Measurements from ENCODE around the gene LSAMP. TPM values are rescaled to one million over a fixed set of nuclear protein-coding genes. Genes with fewer than 3 reads are reported as not detected.

LSAMP gene
- total RNA-seq, 1 experiment from 2014 or later, result 3.1 TPM

- ChIA-PET CTCF (no interaction called here), POLR2A (no interaction called here)
- Histone ChIP-seq H3K27me3 (ENCODE audit: control insufficient read depth, insufficient read depth, low read length) (no peaks in the 10 kb centered on the region), H3K4me3 (ENCODE audit: low read depth in 2 of 2, low read length in 2 of 2) (no peak overlapping the region), H3K4me1 (ENCODE audit: control insufficient read depth, insufficient read depth, low read length) (no peaks in the 10 kb centered on the region), H3K9me3 (ENCODE audit: control insufficient read depth, insufficient read depth, low read depth, low read length) (no peaks in the 10 kb centered on the region), H3K27ac (ENCODE audit: low read length) (no peak overlapping the region), H3K36me3 (ENCODE audit: control insufficient read depth, insufficient read depth, low read length) (no peaks in the 10 kb centered on the region)
- TF ChIP-seq, protein P1, sequence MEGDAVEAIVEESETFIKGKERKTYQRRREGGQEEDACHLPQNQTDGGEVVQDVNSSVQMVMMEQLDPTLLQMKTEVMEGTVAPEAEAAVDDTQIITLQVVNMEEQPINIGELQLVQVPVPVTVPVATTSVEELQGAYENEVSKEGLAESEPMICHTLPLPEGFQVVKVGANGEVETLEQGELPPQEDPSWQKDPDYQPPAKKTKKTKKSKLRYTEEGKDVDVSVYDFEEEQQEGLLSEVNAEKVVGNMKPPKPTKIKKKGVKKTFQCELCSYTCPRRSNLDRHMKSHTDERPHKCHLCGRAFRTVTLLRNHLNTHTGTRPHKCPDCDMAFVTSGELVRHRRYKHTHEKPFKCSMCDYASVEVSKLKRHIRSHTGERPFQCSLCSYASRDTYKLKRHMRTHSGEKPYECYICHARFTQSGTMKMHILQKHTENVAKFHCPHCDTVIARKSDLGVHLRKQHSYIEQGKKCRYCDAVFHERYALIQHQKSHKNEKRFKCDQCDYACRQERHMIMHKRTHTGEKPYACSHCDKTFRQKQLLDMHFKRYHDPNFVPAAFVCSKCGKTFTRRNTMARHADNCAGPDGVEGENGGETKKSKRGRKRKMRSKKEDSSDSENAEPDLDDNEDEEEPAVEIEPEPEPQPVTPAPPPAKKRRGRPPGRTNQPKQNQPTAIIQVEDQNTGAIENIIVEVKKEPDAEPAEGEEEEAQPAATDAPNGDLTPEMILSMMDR (IDR thresholded peaks at IDR 0.05), result no peak
- no peak for TF ChIP-seq POLR2AphosphoS5 (IDR thresholded peaks at IDR 0.05; ENCODE audit: low read depth, low read length)
- TF ChIP-seq, protein P2, sequence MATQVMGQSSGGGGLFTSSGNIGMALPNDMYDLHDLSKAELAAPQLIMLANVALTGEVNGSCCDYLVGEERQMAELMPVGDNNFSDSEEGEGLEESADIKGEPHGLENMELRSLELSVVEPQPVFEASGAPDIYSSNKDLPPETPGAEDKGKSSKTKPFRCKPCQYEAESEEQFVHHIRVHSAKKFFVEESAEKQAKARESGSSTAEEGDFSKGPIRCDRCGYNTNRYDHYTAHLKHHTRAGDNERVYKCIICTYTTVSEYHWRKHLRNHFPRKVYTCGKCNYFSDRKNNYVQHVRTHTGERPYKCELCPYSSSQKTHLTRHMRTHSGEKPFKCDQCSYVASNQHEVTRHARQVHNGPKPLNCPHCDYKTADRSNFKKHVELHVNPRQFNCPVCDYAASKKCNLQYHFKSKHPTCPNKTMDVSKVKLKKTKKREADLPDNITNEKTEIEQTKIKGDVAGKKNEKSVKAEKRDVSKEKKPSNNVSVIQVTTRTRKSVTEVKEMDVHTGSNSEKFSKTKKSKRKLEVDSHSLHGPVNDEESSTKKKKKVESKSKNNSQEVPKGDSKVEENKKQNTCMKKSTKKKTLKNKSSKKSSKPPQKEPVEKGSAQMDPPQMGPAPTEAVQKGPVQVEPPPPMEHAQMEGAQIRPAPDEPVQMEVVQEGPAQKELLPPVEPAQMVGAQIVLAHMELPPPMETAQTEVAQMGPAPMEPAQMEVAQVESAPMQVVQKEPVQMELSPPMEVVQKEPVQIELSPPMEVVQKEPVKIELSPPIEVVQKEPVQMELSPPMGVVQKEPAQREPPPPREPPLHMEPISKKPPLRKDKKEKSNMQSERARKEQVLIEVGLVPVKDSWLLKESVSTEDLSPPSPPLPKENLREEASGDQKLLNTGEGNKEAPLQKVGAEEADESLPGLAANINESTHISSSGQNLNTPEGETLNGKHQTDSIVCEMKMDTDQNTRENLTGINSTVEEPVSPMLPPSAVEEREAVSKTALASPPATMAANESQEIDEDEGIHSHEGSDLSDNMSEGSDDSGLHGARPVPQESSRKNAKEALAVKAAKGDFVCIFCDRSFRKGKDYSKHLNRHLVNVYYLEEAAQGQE (IDR thresholded peaks at IDR 0.05; ENCODE audit: insufficient read depth in 1 of 2, low read depth in 2 of 2, low read length in 1 of 2), result no peak
- intact Hi-C loops (cut with micrococcal nuclease; ENCODE audit: unreplicated experiment), result no loop called here
- BruUV-seq (replicated peaks), result no TSS peak
- no peak for DNase-seq (ENCODE audit: low read depth, low spot score)
- in situ Hi-C loops (cut with HindIII; ENCODE audit: low pct_unique_long_range_greater_than_20kb, low sequenced_read_pairs), result no loop called here
- ATAC-seq, result no peak
Observed at GRCh38 chr3:115766587-115767482, 678.5 kb downstream of the LSAMP start.

- DNase-seq (ENCODE audit: low read depth, low spot score) (no peak), ATAC-seq (no peak)
- Histone ChIP-seq H3K27ac (ENCODE audit: low read length) (no peak overlapping the region), H3K9me3 (ENCODE audit: control insufficient read depth, insufficient read depth, low read depth, low read length) (no peaks in the 10 kb centered on the region), H3K36me3 (ENCODE audit: control insufficient read depth, insufficient read depth, low read length) (no peaks in the 10 kb centered on the region), H3K4me1 (ENCODE audit: control insufficient read depth, insufficient read depth, low read length) (no peaks in the 10 kb centered on the region), H3K4me3 (ENCODE audit: low read depth in 2 of 2, low read length in 2 of 2) (no peak overlapping the region), H3K27me3 (ENCODE audit: control insufficient read depth, insufficient read depth, low read length) (no peaks in the 10 kb centered on the region)
- intact Hi-C loops (cut with micrococcal nuclease; ENCODE audit: unreplicated experiment), result no loop called here
- BruUV-seq (replicated peaks), result no TSS peak
- ChIA-PET CTCF (no interaction called here), POLR2A (no interaction called here)
- in situ Hi-C loops (cut with HindIII; ENCODE audit: low pct_unique_long_range_greater_than_20kb, low sequenced_read_pairs), result no loop called here
- TF ChIP-seq TCF7L2 (IDR thresholded peaks at IDR 0.05; ENCODE audit: low read depth, low read length), result no peak
- TF ChIP-seq, protein P1 (IDR thresholded peaks at IDR 0.05), result no peak
- no peak for TF ChIP-seq POLR2AphosphoS5 (IDR thresholded peaks at IDR 0.05; ENCODE audit: low read depth, low read length)
- TF ChIP-seq, protein P2 (IDR thresholded peaks at IDR 0.05; ENCODE audit: insufficient read depth in 1 of 2, low read depth in 2 of 2, low read length in 1 of 2), result no peak
- TF ChIP-seq SIN3A (IDR thresholded peaks at IDR 0.05; ENCODE audit: borderline replicate concordance, insufficient read depth, low read depth, low read length), result no peak
Observed at GRCh38 chr3:115761927-115762305, 683.4 kb downstream of the LSAMP start.
